PC-9 (cell line): ENCODE results near the gene LMNB1. TPM values are rescaled to one million over a fixed set of nuclear protein-coding genes. Genes with fewer than 3 reads are reported as not detected.
A peak's percentile ranks its signal among the peaks of the same experiment; 100 is the strongest.

Experiments
- BruUV-seq: library from RNA; stranded (reverse); fragments of 400-500 nt; replicated peaks from 2 replicates; lab custom pipeline; 2021; lab: Mats Ljungman, UMichigan
- CTCF ChIA-PET: fragments of 300-600 bp; sonication (Branson Sonifier 250); formaldehyde crosslinking; loops from one replicate; lab custom pipeline; 2022; ENCODE audit warnings: antibody characterized with exemption; lab: Charles Lee
- POLR2A ChIA-PET: fragments of 300-600 bp; sonication (Branson Sonifier 250); formaldehyde crosslinking; loops from one replicate; lab custom pipeline; 2022; ENCODE audit warnings: antibody characterized with exemption; ENCODE audit not compliant: unreplicated experiment; lab: Charles Lee
- DNase-seq, 2 experiments: peaks; one replicate each; pipeline versions ENCODE4 v3.0.0 to v3.0.0-alpha.2; 2015 to 2022; ENCODE audit warnings: mixed read lengths in 1 of 2
- H2AFZ ChIP-seq: fragments of 200-600 bp; sonication (generic); 2 replicates; pipeline ENCODE4 v1.8.1; 2017; ENCODE audit warnings: antibody characterized with exemption
- H3F3A ChIP-seq: fragments of 200-600 bp; sonication (generic); 2 replicates; pipeline ENCODE4 v1.8.1; 2017; ENCODE audit warnings: antibody characterized with exemption, mild to moderate bottlenecking, low read depth; ENCODE audit not compliant: insufficient read depth
- H3K27ac ChIP-seq: fragments of 200-600 bp; sonication (generic); 2 replicates; pipeline ENCODE4 v1.6.1; 2016; ENCODE audit warnings: mixed run types
- H3K27me3 ChIP-seq: fragments of 200-600 bp; sonication (generic); 2 replicates; pipeline ENCODE4 v1.6.1; 2016; ENCODE audit warnings: low read depth, mixed run types; ENCODE audit not compliant: insufficient read depth
- H3K36me3 ChIP-seq: fragments of 200-600 bp; sonication (generic); 2 replicates; pipeline ENCODE4 v1.6.1; 2016; ENCODE audit warnings: low read depth, mixed run types
- H3K4me1 ChIP-seq: fragments of 200-600 bp; sonication (generic); replicated peaks from 2 replicates; pipeline ENCODE4 v1.6.1; 2016; ENCODE audit warnings: mixed run types; ENCODE audit not compliant: insufficient read depth
- H3K4me2 ChIP-seq: fragments of 200-600 bp; sonication (generic); 2 replicates; pipeline ENCODE4 v1.6.1; 2017; ENCODE audit warnings: mixed run types
- H3K4me3 ChIP-seq: fragments of 200-600 bp; sonication (generic); 2 replicates; pipeline ENCODE4 v1.6.1; 2016; ENCODE audit warnings: mixed run types
- H3K79me2 ChIP-seq: fragments of 200-600 bp; sonication (generic); 2 replicates; pipeline ENCODE4 v1.6.1; 2017; ENCODE audit warnings: low read depth, mixed run types
- H3K9me2 ChIP-seq: fragments of 200-600 bp; sonication (generic); 2 replicates; pipeline ENCODE4 v1.8.1; 2017; ENCODE audit warnings: mild to moderate bottlenecking; ENCODE audit not compliant: insufficient read depth
- H3K9me3 ChIP-seq: fragments of 200-600 bp; sonication (generic); 2 replicates; pipeline ENCODE4 v1.8.1; 2016; ENCODE audit warnings: low read depth; ENCODE audit not compliant: insufficient read depth
- H4K20me1 ChIP-seq: fragments of 200-600 bp; sonication (generic); 2 replicates; pipeline ENCODE4 v1.8.1; 2017; ENCODE audit not compliant: insufficient read depth
- EZH2 ChIP-seq: fragments of 200-600 bp; sonication (generic); IDR thresholded peaks from 2 replicates; pipeline ENCODE4 v1.8.0; 2017; ENCODE audit warnings: antibody characterized with exemption, low read depth
- intact Hi-C: fragments of 100-400 bp; cut with micrococcal nuclease; formaldehyde crosslinking; loops from one replicate; pipeline ENCODE4 v1.10.0; 2022; ENCODE audit not compliant: unreplicated experiment
- total RNA-seq: library from RNA; stranded (reverse); gene quantifications from 2 replicates; pipeline ENCODE4 v1.2.3, GENCODE V29; 2021
- TF ChIP-seq, protein P1 (sequence below): fragments of 200-600 bp; sonication (generic); conservative IDR thresholded peaks from 2 replicates; pipeline ENCODE4 v1.6.1; 2017; ENCODE audit warnings: mixed run types, antibody characterized with exemption, mild to moderate bottlenecking, moderate library complexity

Gene LMNB1
- total RNA-seq, 1 experiment from 2014 or later, result 117 TPM

DNA sequence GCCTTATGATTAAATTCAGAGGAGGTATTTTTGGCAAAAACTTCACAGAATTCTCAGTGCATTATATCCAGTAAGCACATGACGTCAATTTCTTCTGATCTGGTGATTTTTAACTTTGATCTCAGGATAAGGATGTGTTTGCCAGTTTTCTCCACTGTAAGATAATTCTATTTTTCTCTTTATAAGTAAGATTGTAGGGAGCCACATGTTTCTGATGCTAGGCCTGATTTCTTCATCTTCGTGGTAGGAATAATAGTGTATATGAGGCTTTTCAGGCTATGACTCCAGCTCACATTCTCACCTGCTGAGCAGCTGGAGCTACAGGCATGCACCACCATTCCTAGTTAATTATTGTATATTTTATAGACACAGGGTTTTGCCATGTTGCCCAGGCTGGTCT lies 32.1 kb upstream of the LMNB1 start:
- POLR2A ChIA-PET, result interaction anchor here (0.7 kb wide), 1 partner anchor 33 kb away, joined by 4 read pairs; no protein-coding TSS in a partner anchor
- no peak for DNase-seq
- Histone ChIP-seq H4K20me1 (no peaks in the 10 kb centered on the region), H3K4me3 (no peak overlapping the region), H2AFZ (no peak overlapping the region), H3K79me2 (no peaks in the 10 kb centered on the region), H3K4me1 (peaks cover 28% of the 10 kb centered on the region), H3K27me3 (no peaks in the 10 kb centered on the region), H3K9me3 (no peaks in the 10 kb centered on the region), H3K27ac (peak overlapping the region; percentile 12; the same call in 1 of the 2 replicates), H3F3A (peaks cover 21% of the 10 kb centered on the region), H3K9me2 (no peaks in the 10 kb centered on the region), H3K4me2 (peak overlapping the region; percentile 33), H3K36me3 (no peaks in the 10 kb centered on the region)
- TF ChIP-seq EZH2, result no peak
- TF ChIP-seq, protein P1, sequence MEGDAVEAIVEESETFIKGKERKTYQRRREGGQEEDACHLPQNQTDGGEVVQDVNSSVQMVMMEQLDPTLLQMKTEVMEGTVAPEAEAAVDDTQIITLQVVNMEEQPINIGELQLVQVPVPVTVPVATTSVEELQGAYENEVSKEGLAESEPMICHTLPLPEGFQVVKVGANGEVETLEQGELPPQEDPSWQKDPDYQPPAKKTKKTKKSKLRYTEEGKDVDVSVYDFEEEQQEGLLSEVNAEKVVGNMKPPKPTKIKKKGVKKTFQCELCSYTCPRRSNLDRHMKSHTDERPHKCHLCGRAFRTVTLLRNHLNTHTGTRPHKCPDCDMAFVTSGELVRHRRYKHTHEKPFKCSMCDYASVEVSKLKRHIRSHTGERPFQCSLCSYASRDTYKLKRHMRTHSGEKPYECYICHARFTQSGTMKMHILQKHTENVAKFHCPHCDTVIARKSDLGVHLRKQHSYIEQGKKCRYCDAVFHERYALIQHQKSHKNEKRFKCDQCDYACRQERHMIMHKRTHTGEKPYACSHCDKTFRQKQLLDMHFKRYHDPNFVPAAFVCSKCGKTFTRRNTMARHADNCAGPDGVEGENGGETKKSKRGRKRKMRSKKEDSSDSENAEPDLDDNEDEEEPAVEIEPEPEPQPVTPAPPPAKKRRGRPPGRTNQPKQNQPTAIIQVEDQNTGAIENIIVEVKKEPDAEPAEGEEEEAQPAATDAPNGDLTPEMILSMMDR, result no peak
- intact Hi-C loops, result loop anchor here (1.0 kb wide), 1 partner anchor 31 kb away; no protein-coding TSS in a partner anchor
- BruUV-seq, result no TSS peak
- CTCF ChIA-PET, result no interaction called here

DNA sequence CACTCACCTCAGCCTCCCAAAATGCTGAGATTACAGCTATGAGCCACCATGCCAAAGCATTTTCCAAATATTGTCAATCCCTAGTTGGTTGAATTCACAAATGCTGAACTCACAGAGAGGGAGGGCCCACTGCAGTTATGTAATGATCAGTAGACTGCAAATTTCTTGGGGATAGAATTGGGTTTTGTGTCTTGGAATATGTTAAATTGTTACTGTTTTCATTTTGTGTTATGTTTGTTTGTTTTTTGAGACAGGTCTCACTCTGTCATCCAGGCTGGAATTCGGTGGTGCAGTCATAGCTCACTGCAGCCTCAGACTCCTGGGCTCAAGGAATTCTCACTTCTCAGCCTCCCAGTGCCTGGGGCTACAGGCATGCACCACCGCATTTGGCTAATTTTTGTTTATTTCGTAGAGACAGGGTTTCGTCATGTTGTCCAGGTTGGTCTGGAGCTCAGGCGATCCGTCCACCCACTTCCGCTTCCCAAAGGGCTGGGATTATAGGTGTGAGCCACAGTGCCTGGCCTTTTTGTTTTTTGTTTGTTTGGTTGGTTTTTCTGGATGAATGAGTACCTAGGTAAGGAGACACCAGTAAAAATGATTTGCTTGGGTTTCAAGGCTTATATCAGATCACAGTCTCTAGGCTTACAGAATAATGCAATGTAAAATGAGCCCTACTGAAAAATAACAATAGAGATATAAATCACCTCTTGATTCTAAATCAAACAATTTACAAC lies 31.5 kb upstream of the LMNB1 start:
- no peaks in the 10 kb centered on the region for H3K27me3 ChIP-seq
- H3K4me1 ChIP-seq, result peaks cover 28% of the 10 kb centered on the region
- peak overlapping the region; percentile 33 for H3K4me2 ChIP-seq
- POLR2A ChIA-PET, result interaction anchor here (0.6 to 0.7 kb wide), 3 partner anchors 33 to 1627 kb away, joined by 3 to 5 read pairs (median 4); no protein-coding TSS in a partner anchor
- peak overlapping the region; percentile 6; the same call in 1 of the 2 replicates for H3K4me3 ChIP-seq
- BruUV-seq, result no TSS peak
- intact Hi-C loops, result loop anchor here (1.0 kb wide), 1 partner anchor 31 kb away; no protein-coding TSS in a partner anchor
- CTCF ChIA-PET, result interaction anchor here (1.0 kb wide), 1 partner anchor 33 kb away, joined by 6 read pairs; no protein-coding TSS in a partner anchor
- H3K9me2 ChIP-seq, result no peaks in the 10 kb centered on the region
- H3K27ac ChIP-seq, result peak overlapping the region; percentile 12
- H2AFZ ChIP-seq, result peak overlapping the region; percentile 7; the same call in 1 of the 2 replicates
- H4K20me1 ChIP-seq, result no peaks in the 10 kb centered on the region
- H3K36me3 ChIP-seq, result no peaks in the 10 kb centered on the region
- TF ChIP-seq, protein P1, result no peak
- no peak for TF ChIP-seq EZH2
- peak; percentile 66 to 92 for DNase-seq
- H3K79me2 ChIP-seq, result no peaks in the 10 kb centered on the region
- H3K9me3 ChIP-seq, result no peaks in the 10 kb centered on the region
- peaks cover 21% of the 10 kb centered on the region for H3F3A ChIP-seq

DNA sequence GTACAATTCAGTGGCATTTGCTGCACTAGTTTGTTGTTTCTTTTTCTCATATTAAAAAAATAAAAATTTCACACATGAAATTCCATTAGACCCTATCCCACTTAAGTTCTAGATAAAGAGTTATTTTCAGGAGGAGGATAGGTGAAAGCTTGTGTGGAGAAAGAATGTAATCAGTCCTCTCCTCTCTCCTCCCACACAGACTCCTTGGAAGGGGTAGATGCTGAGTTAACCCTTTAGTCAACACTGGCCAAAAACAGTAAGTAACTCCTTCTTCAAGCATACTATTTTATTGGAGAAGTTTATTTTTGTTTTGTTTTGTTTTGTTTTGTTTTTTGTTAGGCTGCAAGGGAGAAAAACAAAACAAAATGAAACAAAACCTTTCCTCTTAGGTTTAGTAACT lies 30.6 kb upstream of the LMNB1 start:
- BruUV-seq, result no TSS peak
- TF ChIP-seq, protein P1, result no peak
- TF ChIP-seq EZH2, result no peak
- Histone ChIP-seq H4K20me1 (no peaks in the 10 kb centered on the region), H3K79me2 (no peaks in the 10 kb centered on the region), H3K4me1 (peaks cover 28% of the 10 kb centered on the region), H3K4me3 (no peak overlapping the region), H2AFZ (no peak overlapping the region), H3K9me2 (no peaks in the 10 kb centered on the region), H3F3A (peaks cover 21% of the 10 kb centered on the region), H3K27me3 (0 out of 2 replicates have a peak, but pooled peaks cover 5% of the 10 kb centered on the region), H3K27ac (peak overlapping the region; percentile 12), H3K36me3 (no peaks in the 10 kb centered on the region), H3K4me2 (peak overlapping the region; percentile 33), H3K9me3 (no peaks in the 10 kb centered on the region)
- no peak for DNase-seq
- intact Hi-C loops, result no loop called here
- POLR2A ChIA-PET, result no interaction called here
- CTCF ChIA-PET, result interaction anchor here (1.0 kb wide), 1 partner anchor 32 kb away, joined by 6 read pairs; no protein-coding TSS in a partner anchor
